Raji (cell line): Measurements from ENCODE around the gene DMD.

Experiments used
- POLR2A ChIP-seq: IDR thresholded peaks from 2 replicates; pipeline ENCODE4 v1.6.1; 2011; ENCODE audit warnings: low read depth, low read length, control low read depth; ENCODE audit not compliant: insufficient read depth

Gene DMD

GRCh38 chrX:33109858-33110257 is 101.5 kb downstream of the DMD start:
- no peak for TF ChIP-seq POLR2A

- TF ChIP-seq POLR2A, result no peak
Observed at GRCh38 chrX:33106737-33107136, 104.6 kb downstream of the DMD start.

GRCh38 chrX:33095079-33095478 is 116.3 kb downstream of the DMD start:
- no peak for TF ChIP-seq POLR2A

GRCh38 chrX:33087411-33087810 is 123.9 kb downstream of the DMD start:
- TF ChIP-seq POLR2A, result no peak

- TF ChIP-seq POLR2A, result no peak
Observed at GRCh38 chrX:33086886-33087285, 124.5 kb downstream of the DMD start.

GRCh38 chrX:33082371-33082770 is 129.0 kb downstream of the DMD start:
- TF ChIP-seq POLR2A, result no peak

- no peak for TF ChIP-seq POLR2A
Observed at GRCh38 chrX:33078273-33078672, 133.1 kb downstream of the DMD start.

GRCh38 chrX:33065415-33065814 is 145.9 kb downstream of the DMD start:
- no peak for TF ChIP-seq POLR2A

GRCh38 chrX:33062041-33062440 is 149.3 kb downstream of the DMD start:
- no peak for TF ChIP-seq POLR2A

- no peak for TF ChIP-seq POLR2A
Observed at GRCh38 chrX:33053001-33053400, 158.3 kb downstream of the DMD start.

- no peak for TF ChIP-seq POLR2A
Observed at GRCh38 chrX:33045882-33046281, 165.5 kb downstream of the DMD start.

GRCh38 chrX:33045245-33045644 is 166.1 kb downstream of the DMD start:
- TF ChIP-seq POLR2A, result no peak

- TF ChIP-seq POLR2A, result no peak
Observed at GRCh38 chrX:33041141-33041540, 170.2 kb downstream of the DMD start.

GRCh38 chrX:33032700-33033099 is 178.6 kb downstream of the DMD start:
- TF ChIP-seq POLR2A, result no peak

GRCh38 chrX:33014949-33015348 is 196.4 kb downstream of the DMD start:
- TF ChIP-seq POLR2A, result no peak

- no peak for TF ChIP-seq POLR2A
Observed at GRCh38 chrX:33014086-33014485, 197.3 kb downstream of the DMD start.

- no peak for TF ChIP-seq POLR2A
Observed at GRCh38 chrX:33001107-33001506, 210.2 kb downstream of the DMD start.

- TF ChIP-seq POLR2A, result no peak
Observed at GRCh38 chrX:32998776-32999175, 212.6 kb downstream of the DMD start.
